HG03097 (cell line): Measurements from ENCODE around the gene TAS2R19.
"Not testable (repeated sequence)": the region's sequence is repeated elsewhere in the genome, so short reads cannot be mapped to it uniquely, and the experiment has no call there.

Source experiments
- ATAC-seq: cut with Tn5 transposase; IDR thresholded peaks from one replicate; pipeline ENCODE4 v1.9.1; 2021; ENCODE audit not compliant: unreplicated experiment, low FRiP score

The TAS2R19 gene

GRCh38 chr12:11022520-11022919, at the start of gene TAS2R19:
TSS of gene TAS2R19 (minus strand) at chr12:11022620. CDS start at chr12:11022571, 49 bp downstream.
- no peak for ATAC-seq

GRCh38 chr12:11071414-11071813, 49.0 kb upstream of the TAS2R19 start:
- no peak for ATAC-seq

- ATAC-seq, result no peak
Observed at GRCh38 chr12:11070999-11071398, 48.6 kb upstream of the TAS2R19 start.

GRCh38 chr12:11069854-11070365, 47.5 kb upstream of the TAS2R19 start:
- no peak for ATAC-seq

GRCh38 chr12:11067514-11067913, 45.1 kb upstream of the TAS2R19 start:
- ATAC-seq, result no peak

GRCh38 chr12:11062194-11062593, 39.8 kb upstream of the TAS2R19 start, which contains the start of gene TAS2R46:
TSS of gene TAS2R46 (minus strand) at chr12:11062294. CDS start at chr12:11062294, 0 bp downstream.
- ATAC-seq, result not testable (repeated sequence)

- ATAC-seq, result no peak
Observed at GRCh38 chr12:11059784-11060183, 37.4 kb upstream of the TAS2R19 start.

- no peak for ATAC-seq
Observed at GRCh38 chr12:11059041-11059440, 36.6 kb upstream of the TAS2R19 start.

GRCh38 chr12:11055306-11055705, 32.9 kb upstream of the TAS2R19 start:
- no peak for ATAC-seq

- not testable (repeated sequence) for ATAC-seq
Observed at GRCh38 chr12:11049806-11050531, 27.5 kb upstream of the TAS2R19 start.

GRCh38 chr12:11041366-11041765, 18.9 kb upstream of the TAS2R19 start:
- not testable (repeated sequence) for ATAC-seq

- ATAC-seq, result no peak
Observed at GRCh38 chr12:11040162-11040561, 17.7 kb upstream of the TAS2R19 start.

- no peak for ATAC-seq
Observed at GRCh38 chr12:11039171-11039570, 16.8 kb upstream of the TAS2R19 start.

GRCh38 chr12:11033959-11034358, 11.5 kb upstream of the TAS2R19 start:
- ATAC-seq, result not testable (repeated sequence)

GRCh38 chr12:11031307-11031706, 8.9 kb upstream of the TAS2R19 start, which contains the start of gene TAS2R31:
TSS of gene TAS2R31 (minus strand) at chr12:11031407. CDS start at chr12:11031335, 72 bp downstream.
- ATAC-seq, result no peak

GRCh38 chr12:11026118-11026517, 3.7 kb upstream of the TAS2R19 start:
- ATAC-seq, result no peak

- no peak for ATAC-seq
Observed at GRCh38 chr12:11023387-11023786, 967 bp upstream of the TAS2R19 start.

GRCh38 chr12:11016937-11017336, 5.5 kb downstream of the TAS2R19 start:
- ATAC-seq, result no peak

- ATAC-seq, result no peak
Observed at GRCh38 chr12:11015775-11016430, 6.5 kb downstream of the TAS2R19 start.

- ATAC-seq, result no peak
Observed at GRCh38 chr12:11014234-11014633, 8.2 kb downstream of the TAS2R19 start.

- ATAC-seq, result no peak
Observed at GRCh38 chr12:11007608-11008007, 14.8 kb downstream of the TAS2R19 start.

- ATAC-seq, result no peak
Observed at GRCh38 chr12:10998204-10998603, 24.2 kb downstream of the TAS2R19 start, which contains the start of gene TAS2R20. TSS of gene TAS2R20 (minus strand) at chr12:10998304. CDS start at chr12:10997875, 429 bp downstream.
